ENCODE results near the gene NF2. TPM values are rescaled to one million over a fixed set of nuclear protein-coding genes. Genes with fewer than 3 reads are reported as not detected.
A peak's percentile ranks its signal among the peaks of the same experiment; 100 is the strongest.

NF2 gene
- total RNA-seq, 2 donors from 2014 or later: 45.7 to 51.4 TPM

GRCh38 chr22:29702000-29702930, 98.8 kb downstream of the NF2 start:
- WGBS, 2 experiments (ENCODE audit: insufficient coverage in 1 of 2, insufficient read length in 1 of 2): 27 to 48% methylated on average over 10 to 14 of the region's 14 CpGs
- DNase-seq: peak; percentile 77
- H3K36me3 Mint-ChIP-seq (ENCODE audit: low read depth): no peaks in the 10 kb centered on the region
- H3K4me1 ChIP-seq (ENCODE audit: control insufficient read depth, insufficient read depth, low read length): peaks cover 24% of the 10 kb centered on the region
- no peak overlapping the region for H3K9ac ChIP-seq (ENCODE audit: extremely low read depth, low read length, poor library complexity, severe bottlenecking)
- H3K9me3 ChIP-seq (ENCODE audit: control insufficient read depth, low read length): no peaks in the 10 kb centered on the region
- H3K4me3 ChIP-seq (ENCODE audit: low read length): no peak overlapping the region
- no peaks in the 10 kb centered on the region for H3K9me3 Mint-ChIP-seq
- TF ChIP-seq, protein P1, sequence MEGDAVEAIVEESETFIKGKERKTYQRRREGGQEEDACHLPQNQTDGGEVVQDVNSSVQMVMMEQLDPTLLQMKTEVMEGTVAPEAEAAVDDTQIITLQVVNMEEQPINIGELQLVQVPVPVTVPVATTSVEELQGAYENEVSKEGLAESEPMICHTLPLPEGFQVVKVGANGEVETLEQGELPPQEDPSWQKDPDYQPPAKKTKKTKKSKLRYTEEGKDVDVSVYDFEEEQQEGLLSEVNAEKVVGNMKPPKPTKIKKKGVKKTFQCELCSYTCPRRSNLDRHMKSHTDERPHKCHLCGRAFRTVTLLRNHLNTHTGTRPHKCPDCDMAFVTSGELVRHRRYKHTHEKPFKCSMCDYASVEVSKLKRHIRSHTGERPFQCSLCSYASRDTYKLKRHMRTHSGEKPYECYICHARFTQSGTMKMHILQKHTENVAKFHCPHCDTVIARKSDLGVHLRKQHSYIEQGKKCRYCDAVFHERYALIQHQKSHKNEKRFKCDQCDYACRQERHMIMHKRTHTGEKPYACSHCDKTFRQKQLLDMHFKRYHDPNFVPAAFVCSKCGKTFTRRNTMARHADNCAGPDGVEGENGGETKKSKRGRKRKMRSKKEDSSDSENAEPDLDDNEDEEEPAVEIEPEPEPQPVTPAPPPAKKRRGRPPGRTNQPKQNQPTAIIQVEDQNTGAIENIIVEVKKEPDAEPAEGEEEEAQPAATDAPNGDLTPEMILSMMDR (conservative IDR thresholded peaks at IDR 0.05): peak; percentile 16
- H3K27ac ChIP-seq (ENCODE audit: low read depth, low read length): peak overlapping the region; percentile 12
- H3K36me3 ChIP-seq (ENCODE audit: control insufficient read depth, insufficient read depth, low read length): no peaks in the 10 kb centered on the region
- peaks cover 22% of the 10 kb centered on the region for H3K4me1 Mint-ChIP-seq
- H3K27me3 Mint-ChIP-seq (ENCODE audit: insufficient read depth): peaks cover 23% of the 10 kb centered on the region
- no peak overlapping the region for H3K4me3 Mint-ChIP-seq
- peak overlapping the region; percentile 28 for H3K27ac Mint-ChIP-seq
- peaks cover 9% of the 10 kb centered on the region for H3K27me3 ChIP-seq (ENCODE audit: control insufficient read depth, insufficient read depth, low read length, poor library complexity, severe bottlenecking)

DNA sequence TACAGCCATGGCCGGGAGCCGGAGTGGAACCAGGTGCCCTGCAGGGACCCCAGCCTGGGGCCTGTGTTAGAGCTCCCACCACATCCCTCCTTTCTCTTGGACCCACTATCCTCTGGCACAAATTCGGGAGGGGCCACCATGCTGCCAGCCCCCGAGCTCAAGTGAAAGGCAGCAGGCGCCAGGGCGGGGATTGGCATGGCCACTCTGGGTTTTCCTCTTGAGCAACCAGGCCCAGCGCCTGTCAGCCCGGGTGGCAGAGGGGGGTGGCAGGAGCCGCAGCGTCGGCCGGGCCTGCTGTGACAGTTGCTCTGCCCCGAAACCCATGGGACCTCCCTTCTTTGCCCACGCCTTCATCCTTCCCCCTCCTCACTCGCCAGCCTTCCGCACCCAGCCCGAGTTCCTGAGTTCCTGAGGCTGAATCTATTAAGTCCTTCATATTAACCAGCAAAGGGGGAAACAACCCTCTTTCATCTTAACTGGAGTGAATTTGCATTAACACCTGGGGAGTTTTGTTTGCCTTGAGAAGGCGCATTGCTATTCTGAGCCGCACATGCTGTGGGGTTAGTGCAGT, 99.6 kb downstream of the NF2 start:
- peaks cover 9% of the 10 kb centered on the region for H3K27me3 ChIP-seq (ENCODE audit: control insufficient read depth, insufficient read depth, low read length, poor library complexity, severe bottlenecking)
- 33 to 35% methylated on average over 11 to 19 of the region's 19 CpGs for WGBS, 2 experiments (ENCODE audit: insufficient coverage in 1 of 2, insufficient read length in 1 of 2)
- peak overlapping the region; percentile 38 for H3K27ac ChIP-seq (ENCODE audit: low read depth, low read length)
- no peak overlapping the region for H3K4me3 ChIP-seq (ENCODE audit: low read length)
- Mint-ChIP-seq H3K27ac (no peak overlapping the region), H3K4me1 (peaks cover 22% of the 10 kb centered on the region), H3K9me3 (no peaks in the 10 kb centered on the region), H3K27me3 (ENCODE audit: insufficient read depth) (peaks cover 27% of the 10 kb centered on the region), H3K4me3 (peak overlapping the region; percentile 8), H3K36me3 (ENCODE audit: low read depth) (no peaks in the 10 kb centered on the region)
- H3K36me3 ChIP-seq (ENCODE audit: control insufficient read depth, insufficient read depth, low read length): no peaks in the 10 kb centered on the region
- no peak for DNase-seq
- peaks cover 24% of the 10 kb centered on the region for H3K4me1 ChIP-seq (ENCODE audit: control insufficient read depth, insufficient read depth, low read length)
- no peak overlapping the region for H3K9ac ChIP-seq (ENCODE audit: extremely low read depth, low read length, poor library complexity, severe bottlenecking)
- TF ChIP-seq, protein P1 (conservative IDR thresholded peaks at IDR 0.05): no peak
- no peaks in the 10 kb centered on the region for H3K9me3 ChIP-seq (ENCODE audit: control insufficient read depth, low read length)

DNA sequence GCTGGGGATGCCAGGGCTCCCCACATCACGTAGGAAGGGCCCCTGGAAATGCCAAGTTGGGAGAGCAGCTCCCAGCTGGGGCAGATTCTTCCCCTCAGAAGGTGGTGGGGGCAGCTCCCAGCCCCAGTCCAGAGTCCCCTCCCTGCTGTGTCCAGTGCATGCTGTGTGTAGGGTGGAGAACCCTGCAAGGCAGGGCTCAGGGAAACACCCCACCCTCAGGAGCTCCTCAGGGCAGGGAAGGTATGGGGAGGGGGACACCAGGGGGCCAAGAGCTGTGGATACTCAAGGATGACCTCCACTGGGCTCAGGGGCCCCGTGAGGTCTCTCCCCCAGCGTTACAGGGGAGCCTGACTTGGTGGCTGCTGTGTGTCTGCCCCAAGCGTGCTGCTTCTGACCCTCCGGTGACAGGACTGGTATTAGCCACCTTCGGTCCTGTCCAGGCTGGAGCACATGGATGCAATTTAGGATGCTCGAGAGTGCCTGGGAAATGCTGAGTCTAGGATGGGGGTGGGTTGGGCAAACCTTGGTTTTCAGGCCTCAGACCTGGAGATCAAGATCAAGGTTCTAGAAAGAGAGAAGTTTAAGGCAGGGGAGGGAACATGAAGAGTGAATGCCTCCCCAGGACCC, 100.2 kb downstream of the NF2 start:
- no peak for DNase-seq
- peaks cover 24% of the 10 kb centered on the region for H3K4me1 ChIP-seq (ENCODE audit: control insufficient read depth, insufficient read depth, low read length)
- Mint-ChIP-seq H3K36me3 (ENCODE audit: low read depth) (no peaks in the 10 kb centered on the region), H3K4me3 (peak overlapping the region; percentile 8), H3K27me3 (ENCODE audit: insufficient read depth) (peaks cover 30% of the 10 kb centered on the region), H3K27ac (no peak overlapping the region), H3K4me1 (peaks cover 22% of the 10 kb centered on the region), H3K9me3 (no peaks in the 10 kb centered on the region)
- H3K9me3 ChIP-seq (ENCODE audit: control insufficient read depth, low read length): no peaks in the 10 kb centered on the region
- peak overlapping the region; percentile 38 for H3K27ac ChIP-seq (ENCODE audit: low read depth, low read length)
- H3K9ac ChIP-seq (ENCODE audit: extremely low read depth, low read length, poor library complexity, severe bottlenecking): no peak overlapping the region
- H3K27me3 ChIP-seq (ENCODE audit: control insufficient read depth, insufficient read depth, low read length, poor library complexity, severe bottlenecking): peaks cover 9% of the 10 kb centered on the region
- no peaks in the 10 kb centered on the region for H3K36me3 ChIP-seq (ENCODE audit: control insufficient read depth, insufficient read depth, low read length)
- 21 to 39% methylated on average over 7 of the region's 7 CpGs for WGBS, 2 experiments (ENCODE audit: insufficient coverage in 1 of 2, insufficient read length in 1 of 2)
- TF ChIP-seq, protein P1 (conservative IDR thresholded peaks at IDR 0.05): no peak
- no peak overlapping the region for H3K4me3 ChIP-seq (ENCODE audit: low read length)
